Peyer's patch (tissue), 4 donors: ENCODE results near the gene PEAK1. TPM values are rescaled to one million over a fixed set of nuclear protein-coding genes. Genes with fewer than 3 reads are reported as not detected.

ENCODE experiments used
- DNase-seq, 3 donors: peaks; one replicate each; pipeline ENCODE4 v3.0.0-alpha.2; 2017 to 2019
- H3K27ac ChIP-seq, 4 donors: fragments of 200-600 bp; sonication (generic); one replicate each; pipeline ENCODE4 v1.5.1; 2016 to 2019
- H3K27me3 ChIP-seq, 2 donors: fragments of 200-600 bp; sonication (generic); one replicate each; pipeline ENCODE4 v1.5.1; 2019
- H3K36me3 ChIP-seq, 3 donors: fragments of 200-600 bp; sonication (generic); one replicate each; pipeline ENCODE4 v1.5.1; 2016 to 2019
- H3K4me1 ChIP-seq, 4 donors: fragments of 200-600 bp; sonication (generic); one replicate each; pipeline ENCODE4 v1.5.1; 2016 to 2019
- H3K4me3 ChIP-seq, 4 donors: fragments of 200-600 bp; sonication (generic); 1 replicate in 3 of 4; 2 replicates in 1 of 4; pipeline ENCODE4 v1.5.1; 2016 to 2019; ENCODE audit warnings: mild to moderate bottlenecking in 1 of 4
- H3K9me3 ChIP-seq, 4 donors: fragments of 200-600 bp; sonication (generic); one replicate each; pipeline ENCODE4 v1.5.1; 2016 to 2019; ENCODE audit warnings: mild to moderate bottlenecking in 1 of 4
- POLR2A ChIP-seq, 2 donors: fragments of 450-650 bp; IDR thresholded peaks; one replicate each; pipeline ENCODE4 v1.5.1; 2017; ENCODE audit warnings: antibody characterized with exemption in 2 of 2, mild to moderate bottlenecking in 2 of 2, moderate library complexity in 2 of 2
- total RNA-seq, 4 donors: library from RNA; depleted of rRNA; stranded (reverse); fragments of >200 nt; gene quantifications; one replicate each; pipeline ENCODE4 v1.1.0, GENCODE V29; 2016
- TF ChIP-seq, protein P1 (sequence below), 6 experiments: fragments of 450-650 bp in 4 of 6; fragments of 200-600 bp in 2 of 6; sonication (generic) in 1 of 6; IDR thresholded peaks; one replicate each; pipeline ENCODE4 v1.5.1; 2017 to 2019; ENCODE audit warnings: antibody characterized with exemption in 6 of 6, mild to moderate bottlenecking in 3 of 6, moderate library complexity in 1 of 6

The PEAK1 gene
- total RNA-seq, 4 donors from 2014 or later = 28.7 to 81.7 (median 52.4) TPM

DNA sequence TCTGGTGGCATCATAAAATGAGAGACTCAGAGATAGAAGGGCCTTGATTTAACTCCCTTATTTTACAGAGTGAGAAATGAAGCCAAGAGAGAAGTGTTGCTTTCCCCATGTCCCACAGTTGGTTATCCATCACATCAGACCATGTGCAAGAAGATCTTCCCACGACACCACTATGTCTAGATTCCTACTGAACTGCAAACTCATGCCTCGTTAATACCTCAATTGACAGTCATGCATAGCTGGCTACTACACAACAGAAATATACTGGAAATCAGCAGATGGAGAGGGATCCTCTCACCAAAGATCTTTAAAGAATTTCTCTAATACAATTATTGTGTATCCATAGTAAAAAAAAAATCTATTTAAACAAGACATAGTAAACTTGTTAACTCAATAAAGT lies 33.3 kb downstream of the PEAK1 start:
- no peaks in the 10 kb centered on the region for H3K4me1 ChIP-seq
- TF ChIP-seq, protein P1, sequence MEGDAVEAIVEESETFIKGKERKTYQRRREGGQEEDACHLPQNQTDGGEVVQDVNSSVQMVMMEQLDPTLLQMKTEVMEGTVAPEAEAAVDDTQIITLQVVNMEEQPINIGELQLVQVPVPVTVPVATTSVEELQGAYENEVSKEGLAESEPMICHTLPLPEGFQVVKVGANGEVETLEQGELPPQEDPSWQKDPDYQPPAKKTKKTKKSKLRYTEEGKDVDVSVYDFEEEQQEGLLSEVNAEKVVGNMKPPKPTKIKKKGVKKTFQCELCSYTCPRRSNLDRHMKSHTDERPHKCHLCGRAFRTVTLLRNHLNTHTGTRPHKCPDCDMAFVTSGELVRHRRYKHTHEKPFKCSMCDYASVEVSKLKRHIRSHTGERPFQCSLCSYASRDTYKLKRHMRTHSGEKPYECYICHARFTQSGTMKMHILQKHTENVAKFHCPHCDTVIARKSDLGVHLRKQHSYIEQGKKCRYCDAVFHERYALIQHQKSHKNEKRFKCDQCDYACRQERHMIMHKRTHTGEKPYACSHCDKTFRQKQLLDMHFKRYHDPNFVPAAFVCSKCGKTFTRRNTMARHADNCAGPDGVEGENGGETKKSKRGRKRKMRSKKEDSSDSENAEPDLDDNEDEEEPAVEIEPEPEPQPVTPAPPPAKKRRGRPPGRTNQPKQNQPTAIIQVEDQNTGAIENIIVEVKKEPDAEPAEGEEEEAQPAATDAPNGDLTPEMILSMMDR (IDR thresholded peaks at IDR 0.05) = no peak
- TF ChIP-seq POLR2A (IDR thresholded peaks at IDR 0.05) = no peak
- DNase-seq = no peak
- H3K9me3 ChIP-seq = no peaks in the 10 kb centered on the region
- no peaks in the 10 kb centered on the region for H3K36me3 ChIP-seq
- no peak overlapping the region for H3K27ac ChIP-seq
- no peaks in the 10 kb centered on the region for H3K27me3 ChIP-seq
- no peak overlapping the region for H3K4me3 ChIP-seq

DNA sequence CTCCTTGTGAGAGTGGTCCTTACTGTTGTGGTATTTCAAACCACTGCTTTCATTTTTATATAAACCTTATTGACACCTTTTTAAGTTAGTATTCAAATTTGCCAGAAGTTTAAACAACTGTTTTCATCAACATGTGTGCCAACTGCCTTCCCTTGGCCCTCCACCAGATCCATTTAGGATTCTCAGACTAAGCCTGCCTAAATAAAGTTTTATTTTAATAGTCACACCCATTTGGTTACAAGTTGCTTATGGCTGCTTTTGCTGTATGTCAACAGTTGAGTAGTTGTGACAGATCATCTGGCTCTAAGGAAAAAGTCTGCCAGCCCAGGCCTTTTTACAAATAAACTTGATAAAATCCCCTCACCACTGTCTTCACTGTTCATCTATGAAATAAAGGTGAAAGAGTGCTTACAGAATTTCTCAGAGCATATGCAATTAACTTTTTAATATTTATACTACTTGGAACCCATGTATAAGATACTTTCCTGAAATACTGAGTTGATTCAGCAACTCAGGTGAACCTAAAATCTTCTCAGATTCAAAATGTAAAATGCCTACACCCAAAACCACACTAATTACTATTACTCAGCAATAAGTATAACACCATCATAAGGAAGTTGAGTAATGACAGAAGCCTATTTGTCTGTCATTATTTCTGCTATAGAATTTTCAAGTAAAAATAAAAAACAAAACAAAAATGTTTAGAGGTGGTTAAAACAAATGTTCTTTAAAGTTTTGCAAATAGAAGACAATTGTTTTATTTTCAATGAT lies 35.1 kb downstream of the PEAK1 start:
- no peaks in the 10 kb centered on the region for H3K27me3 ChIP-seq
- no peaks in the 10 kb centered on the region for H3K9me3 ChIP-seq
- no peak for DNase-seq
- TF ChIP-seq, protein P1 (IDR thresholded peaks at IDR 0.05) = no peak
- no peak for TF ChIP-seq POLR2A (IDR thresholded peaks at IDR 0.05)
- no peaks in the 10 kb centered on the region for H3K36me3 ChIP-seq
- no peak overlapping the region for H3K4me3 ChIP-seq
- H3K27ac ChIP-seq = no peak overlapping the region
- no peaks in the 10 kb centered on the region for H3K4me1 ChIP-seq

DNA sequence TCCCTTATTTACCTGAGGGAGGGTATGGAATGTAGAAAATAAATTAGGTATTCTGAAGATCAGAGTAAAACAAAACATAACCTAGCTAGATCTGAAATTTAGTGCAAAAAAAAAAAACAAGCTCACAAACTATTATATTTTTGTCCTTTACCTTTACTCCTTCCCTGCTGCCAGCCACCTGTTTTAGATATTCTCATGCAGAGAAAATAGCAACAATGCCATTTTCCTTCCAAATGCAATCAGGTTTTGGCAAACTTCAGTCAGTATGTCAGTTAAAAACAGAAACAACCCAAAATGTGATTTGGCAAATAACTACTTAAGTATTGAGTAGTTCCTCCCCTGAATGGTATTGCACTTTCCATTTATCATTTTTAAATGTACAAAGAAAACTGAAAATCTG lies 35.8 kb downstream of the PEAK1 start:
- TF ChIP-seq POLR2A (IDR thresholded peaks at IDR 0.05) = no peak
- TF ChIP-seq, protein P1 (IDR thresholded peaks at IDR 0.05) = no peak

DNA sequence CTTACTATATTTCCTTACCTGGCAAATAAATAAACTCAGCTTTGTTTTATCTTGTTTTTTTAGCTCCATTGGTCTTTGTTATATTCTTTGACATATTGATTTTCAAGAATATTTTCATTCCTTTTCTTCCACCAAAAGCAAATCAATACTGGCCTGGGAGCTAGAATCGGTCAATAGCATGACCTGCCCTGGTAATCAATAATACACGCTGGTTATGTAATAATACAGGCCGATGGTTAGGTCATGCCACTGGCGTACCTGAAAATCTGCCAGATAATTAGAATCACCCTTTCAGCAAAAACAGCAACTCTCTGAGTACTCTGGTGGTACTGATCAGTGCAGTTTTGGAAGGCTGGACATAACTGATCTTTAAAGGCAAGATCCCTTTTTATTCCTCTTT lies 39.9 kb downstream of the PEAK1 start:
- TF ChIP-seq, protein P1 (IDR thresholded peaks at IDR 0.05) = no peak
- TF ChIP-seq POLR2A (IDR thresholded peaks at IDR 0.05) = no peak
- no peaks in the 10 kb centered on the region for H3K9me3 ChIP-seq
- no peak overlapping the region for H3K27ac ChIP-seq
- no peaks in the 10 kb centered on the region for H3K27me3 ChIP-seq
- no peak overlapping the region for H3K4me3 ChIP-seq
- no peaks in the 10 kb centered on the region for H3K36me3 ChIP-seq
- H3K4me1 ChIP-seq = no peaks in the 10 kb centered on the region
- DNase-seq = no peak

More for the DNA sequence above, 35.8 kb downstream of the PEAK1 start:
- Histone ChIP-seq H3K4me1 (no peaks in the 10 kb centered on the region), H3K27ac (no peak overlapping the region), H3K4me3 (no peak overlapping the region), H3K9me3 (no peaks in the 10 kb centered on the region), H3K27me3 (no peaks in the 10 kb centered on the region), H3K36me3 (no peaks in the 10 kb centered on the region)
- no peak for DNase-seq

DNA sequence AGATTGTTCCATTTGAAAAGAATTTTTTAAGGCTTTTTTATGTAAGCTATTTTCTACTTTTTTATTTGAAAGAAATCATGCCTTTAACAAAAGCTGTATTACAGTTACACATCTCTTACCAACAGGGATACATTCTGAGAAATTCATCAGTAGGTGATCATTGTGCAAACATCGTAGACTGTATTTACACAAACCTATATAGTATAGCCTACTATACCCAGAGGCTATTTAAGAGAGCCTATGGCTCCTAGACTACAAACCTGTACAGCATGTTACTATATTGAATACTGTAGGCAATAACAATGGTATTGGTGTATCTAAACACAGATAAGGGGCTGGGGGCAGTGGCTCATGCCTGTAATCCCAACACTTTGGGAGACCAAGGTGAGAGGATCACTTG lies 43.1 kb downstream of the PEAK1 start:
- Histone ChIP-seq H3K27me3 (no peaks in the 10 kb centered on the region), H3K9me3 (no peaks in the 10 kb centered on the region), H3K27ac (no peak overlapping the region), H3K4me3 (no peak overlapping the region), H3K36me3 (no peaks in the 10 kb centered on the region), H3K4me1 (no peaks in the 10 kb centered on the region)
- TF ChIP-seq, protein P1 (IDR thresholded peaks at IDR 0.05) = no peak
- TF ChIP-seq POLR2A (IDR thresholded peaks at IDR 0.05) = no peak
- DNase-seq = no peak
